ENCODE results near the gene LGMN. TPM values are rescaled to one million over a fixed set of nuclear protein-coding genes. Genes with fewer than 3 reads are reported as not detected.
A peak's percentile ranks its signal among the peaks of the same experiment; 100 is the strongest.
"Not testable (repeated sequence)": the region's sequence is repeated elsewhere in the genome, so short reads cannot be mapped to it uniquely, and the experiment has no call there.

LGMN gene
- total RNA-seq, 1 experiment from 2014 or later, result 33.7 TPM

DNA sequence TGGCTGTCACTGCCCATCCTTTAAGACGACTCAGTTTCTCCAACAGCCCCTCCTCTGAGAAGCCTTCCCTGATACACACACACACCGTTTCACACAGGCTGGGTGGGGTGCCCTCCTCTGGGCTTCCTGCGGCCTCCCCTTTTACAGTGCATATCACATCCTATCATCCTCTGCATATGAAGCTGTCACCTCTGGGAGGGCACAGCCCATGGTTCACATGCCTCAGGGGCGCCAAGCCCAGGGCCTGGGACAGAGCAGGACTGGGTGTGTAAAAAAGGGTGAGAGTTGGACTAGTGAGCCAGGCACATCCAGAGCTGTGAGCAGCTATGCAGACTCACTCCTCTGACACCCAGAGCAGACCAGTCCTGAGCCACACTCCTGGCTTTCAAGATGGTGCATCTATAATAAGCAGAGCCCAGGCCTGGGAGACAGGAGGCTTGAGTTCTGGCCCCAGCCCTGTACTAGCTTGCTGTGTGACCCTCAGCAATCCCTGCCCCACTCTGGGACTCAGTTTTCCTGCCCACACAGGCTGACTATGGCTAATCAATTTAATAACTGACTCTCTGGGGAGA lies 62.6 kb downstream of the LGMN start:
- Histone ChIP-seq H3K9me3 (replicated peaks) (no peaks in the 10 kb centered on the region), H3K27ac (no peak overlapping the region), H3K4me3 (no peak overlapping the region), H3K4me1 (no peaks in the 10 kb centered on the region), H3K36me3 (no peaks in the 10 kb centered on the region), H3K27me3 (no peaks in the 10 kb centered on the region)
- DNase-seq, result no peak

DNA sequence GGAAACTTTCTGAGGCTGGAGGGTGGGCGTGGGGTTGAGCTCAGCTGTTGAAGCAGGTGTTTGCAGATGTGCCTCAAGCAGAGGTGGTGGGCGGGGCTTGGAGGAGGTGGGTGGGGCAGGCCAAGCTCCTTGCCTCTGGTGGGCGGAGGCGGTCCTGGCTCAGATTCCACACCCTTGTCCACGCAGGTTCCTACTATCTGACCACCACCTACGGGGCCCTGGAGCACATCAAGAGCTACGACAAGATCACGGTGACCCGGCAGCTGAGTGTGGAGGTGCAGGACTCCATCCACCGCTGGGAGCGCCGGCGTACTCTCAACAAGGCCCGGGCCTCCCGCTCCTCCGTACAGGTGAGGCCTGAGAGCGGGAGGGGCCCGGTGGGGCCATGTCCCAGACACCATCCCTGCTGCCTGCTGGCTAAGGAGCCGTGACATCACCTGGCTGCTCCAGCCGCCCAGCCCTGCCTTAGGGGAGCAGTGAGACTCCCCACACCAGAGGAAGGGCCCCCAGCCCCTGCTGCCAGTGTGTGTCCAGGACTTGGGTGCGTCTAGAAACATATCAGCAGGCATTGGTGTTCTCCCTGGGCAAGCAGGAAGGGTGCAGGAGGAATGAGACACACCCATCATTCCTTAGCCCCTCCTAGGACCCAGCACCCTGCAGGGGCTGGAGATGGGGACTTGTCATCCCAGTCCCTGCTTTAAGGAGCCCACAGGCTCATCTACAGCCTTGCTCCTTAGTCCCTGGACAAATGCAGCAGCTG lies 63.4 kb downstream of the LGMN start:
- Histone ChIP-seq H3K4me3 (no peak overlapping the region), H3K27ac (no peak overlapping the region), H3K27me3 (no peaks in the 10 kb centered on the region), H3K4me1 (no peaks in the 10 kb centered on the region), H3K9me3 (replicated peaks) (no peaks in the 10 kb centered on the region), H3K36me3 (no peaks in the 10 kb centered on the region)
- peak in 1 of 2 experiments; percentile 25 for DNase-seq

DNA sequence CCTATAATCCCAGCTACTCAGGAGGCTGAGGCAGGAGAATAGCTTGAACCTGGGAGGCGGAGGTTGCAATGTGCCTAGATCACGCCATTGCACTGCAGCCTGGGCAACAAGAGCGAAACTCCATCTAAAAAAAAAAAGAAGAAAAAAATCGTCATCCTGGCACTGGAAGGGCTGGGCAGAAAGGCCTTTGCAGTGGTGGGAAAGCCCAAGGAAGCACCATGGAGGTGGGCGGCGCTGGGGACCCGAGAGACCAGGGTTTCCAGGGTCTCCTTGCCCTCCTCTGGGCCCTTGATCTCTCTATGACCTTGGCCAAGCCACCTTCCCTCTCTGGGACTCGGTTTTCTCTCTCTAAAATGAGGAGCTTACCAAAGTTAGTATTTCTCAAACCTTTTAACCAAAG lies 65.4 kb downstream of the LGMN start:
- H3K27me3 ChIP-seq, result no peaks in the 10 kb centered on the region
- H3K9me3 ChIP-seq (replicated peaks), result no peaks in the 10 kb centered on the region
- no peak overlapping the region for H3K4me3 ChIP-seq
- H3K36me3 ChIP-seq, result no peaks in the 10 kb centered on the region
- DNase-seq, result no peak
- no peak overlapping the region for H3K27ac ChIP-seq
- no peaks in the 10 kb centered on the region for H3K4me1 ChIP-seq

DNA sequence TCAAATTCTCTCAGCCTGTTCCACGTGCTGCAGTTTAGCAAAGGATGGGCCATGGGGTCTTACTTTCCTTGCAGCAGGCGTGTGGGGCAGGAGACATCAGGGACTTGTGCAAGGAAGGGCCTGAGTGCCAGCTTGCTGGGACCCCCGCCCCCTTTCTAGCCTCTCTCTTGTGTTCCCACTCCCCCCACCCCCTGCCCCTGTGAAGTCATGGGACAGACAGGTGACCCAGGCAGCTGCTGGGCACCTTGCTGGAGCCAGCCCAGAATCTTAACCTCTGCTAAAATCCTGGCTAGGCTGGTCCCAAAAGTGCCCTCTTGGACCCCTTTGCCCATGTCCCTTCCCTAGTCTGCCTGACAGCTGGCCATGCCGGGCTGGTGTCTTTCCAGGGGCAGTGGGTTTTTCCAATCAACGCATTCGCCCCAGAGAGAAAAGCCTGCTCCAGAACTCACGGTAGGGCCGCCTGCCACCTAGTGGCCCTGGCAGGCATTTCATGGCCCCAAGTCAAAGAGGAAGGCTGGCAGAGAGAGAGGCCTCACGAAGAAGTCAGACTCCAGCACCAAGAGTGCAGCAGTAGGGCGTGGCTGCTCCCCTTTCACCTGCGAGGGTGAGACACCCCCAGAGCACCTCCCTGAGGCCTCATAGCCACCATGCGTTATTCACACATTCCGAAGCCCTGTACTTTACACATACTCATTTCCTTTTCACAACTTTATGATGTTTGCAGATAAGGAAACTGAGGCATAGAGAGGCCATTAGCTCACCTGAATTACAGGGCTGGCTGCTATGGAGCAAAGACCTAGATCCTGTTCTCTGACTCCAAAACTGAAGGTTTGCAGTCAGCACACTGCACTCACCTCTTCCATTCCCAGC lies 67.4 kb downstream of the LGMN start:
- H3K4me1 ChIP-seq, result no peaks in the 10 kb centered on the region
- no peak overlapping the region for H3K4me3 ChIP-seq
- H3K27ac ChIP-seq, result no peak overlapping the region
- peak; percentile 50 to 76 for DNase-seq
- H3K27me3 ChIP-seq, result no peaks in the 10 kb centered on the region
- no peaks in the 10 kb centered on the region for H3K9me3 ChIP-seq (replicated peaks)
- no peaks in the 10 kb centered on the region for H3K36me3 ChIP-seq

DNA sequence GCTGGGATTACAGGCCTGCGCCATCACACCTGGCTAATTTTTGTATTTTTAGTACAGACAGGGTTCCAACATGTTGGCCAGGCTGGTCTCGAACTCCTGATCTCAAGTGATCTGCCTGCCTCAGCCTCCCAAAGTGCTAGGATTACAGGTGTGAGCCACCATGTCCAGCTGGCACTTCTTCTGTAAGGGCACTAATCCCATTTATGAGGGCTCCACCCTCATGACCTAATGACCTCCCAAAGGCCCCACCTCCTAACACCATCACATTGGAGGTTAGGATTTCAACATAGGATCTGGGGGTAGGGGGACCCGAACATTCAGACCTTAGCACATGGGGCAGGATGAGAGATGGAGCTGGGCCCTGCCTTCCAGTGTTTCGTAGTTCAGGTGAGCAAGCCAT lies 68.1 kb downstream of the LGMN start:
- H3K4me3 ChIP-seq, DNase-seq, H3K27ac ChIP-seq: not testable (repeated sequence)

DNA sequence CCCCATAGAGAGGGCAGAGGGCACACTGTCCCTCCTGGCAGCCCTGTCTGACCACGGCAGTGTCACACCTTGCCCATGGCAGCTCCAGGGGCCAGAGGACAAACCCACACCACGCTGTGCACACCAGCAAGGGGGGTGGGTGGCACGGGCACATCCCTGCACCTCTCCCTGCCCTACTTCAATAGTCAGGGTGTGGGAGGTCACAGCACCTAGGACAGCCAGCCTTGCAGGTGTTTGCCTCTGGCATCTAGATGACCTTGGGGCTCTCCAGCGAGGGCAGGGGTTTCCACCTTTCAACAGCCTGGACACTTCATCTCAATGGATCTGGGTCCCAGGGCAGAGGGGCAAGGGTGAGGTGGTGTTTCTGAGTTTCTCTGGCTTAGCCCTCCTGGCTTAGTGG lies 69.2 kb downstream of the LGMN start:
- Histone ChIP-seq H3K27me3 (no peaks in the 10 kb centered on the region), H3K27ac (no peak overlapping the region), H3K4me3 (no peak overlapping the region), H3K4me1 (no peaks in the 10 kb centered on the region), H3K9me3 (replicated peaks) (no peaks in the 10 kb centered on the region), H3K36me3 (no peaks in the 10 kb centered on the region)
- DNase-seq, result no peak

More for the DNA sequence above, 68.1 kb downstream of the LGMN start:
- not testable (repeated sequence) for H3K9me3 ChIP-seq (replicated peaks); H3K4me1 ChIP-seq; H3K27me3 ChIP-seq; H3K36me3 ChIP-seq

DNA sequence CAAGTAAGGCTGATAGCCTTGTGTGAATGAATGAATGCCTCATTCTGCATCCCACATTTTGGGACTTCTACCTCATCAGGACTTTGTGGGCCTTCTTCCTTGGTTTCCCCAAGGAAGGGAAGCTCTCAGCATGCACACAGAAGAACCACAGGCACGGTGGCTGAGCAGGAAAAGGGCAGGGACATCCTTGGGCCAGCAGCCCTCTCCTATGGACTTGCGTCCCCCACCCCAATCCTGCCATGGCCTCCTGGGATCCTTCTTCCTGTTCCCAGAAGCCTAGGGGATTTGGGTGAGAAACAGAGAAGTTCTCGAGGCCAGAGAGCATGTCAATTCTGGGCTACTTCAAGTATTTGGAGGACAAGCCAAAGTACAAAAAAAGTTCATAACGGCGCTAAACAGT lies 69.7 kb downstream of the LGMN start:
- Histone ChIP-seq H3K4me1 (no peaks in the 10 kb centered on the region), H3K27ac (no peak overlapping the region), H3K27me3 (no peaks in the 10 kb centered on the region), H3K36me3 (no peaks in the 10 kb centered on the region), H3K4me3 (no peak overlapping the region), H3K9me3 (replicated peaks) (no peaks in the 10 kb centered on the region)
- no peak for DNase-seq

DNA sequence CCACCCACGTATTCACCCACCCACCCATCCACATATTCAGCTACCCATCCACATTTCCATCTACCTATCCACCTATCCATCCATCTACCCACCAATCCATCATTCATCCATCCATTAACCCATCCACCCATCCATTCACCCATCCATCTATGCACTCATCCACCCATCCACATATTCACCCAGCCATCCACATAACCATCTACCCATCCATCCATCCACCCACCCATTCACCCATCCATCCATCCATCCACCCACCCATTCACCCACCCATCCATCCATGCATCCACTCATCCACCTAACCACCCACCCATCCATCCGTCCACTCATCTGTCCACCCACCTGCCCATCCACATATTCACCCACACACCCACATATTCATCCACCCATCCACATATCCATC lies 70.5 kb downstream of the LGMN start:
- no peak for DNase-seq
- Histone ChIP-seq H3K27ac (no peak overlapping the region), H3K4me1 (no peaks in the 10 kb centered on the region), H3K36me3 (no peaks in the 10 kb centered on the region), H3K9me3 (replicated peaks) (no peaks in the 10 kb centered on the region), H3K27me3 (no peaks in the 10 kb centered on the region), H3K4me3 (no peak overlapping the region)

DNA sequence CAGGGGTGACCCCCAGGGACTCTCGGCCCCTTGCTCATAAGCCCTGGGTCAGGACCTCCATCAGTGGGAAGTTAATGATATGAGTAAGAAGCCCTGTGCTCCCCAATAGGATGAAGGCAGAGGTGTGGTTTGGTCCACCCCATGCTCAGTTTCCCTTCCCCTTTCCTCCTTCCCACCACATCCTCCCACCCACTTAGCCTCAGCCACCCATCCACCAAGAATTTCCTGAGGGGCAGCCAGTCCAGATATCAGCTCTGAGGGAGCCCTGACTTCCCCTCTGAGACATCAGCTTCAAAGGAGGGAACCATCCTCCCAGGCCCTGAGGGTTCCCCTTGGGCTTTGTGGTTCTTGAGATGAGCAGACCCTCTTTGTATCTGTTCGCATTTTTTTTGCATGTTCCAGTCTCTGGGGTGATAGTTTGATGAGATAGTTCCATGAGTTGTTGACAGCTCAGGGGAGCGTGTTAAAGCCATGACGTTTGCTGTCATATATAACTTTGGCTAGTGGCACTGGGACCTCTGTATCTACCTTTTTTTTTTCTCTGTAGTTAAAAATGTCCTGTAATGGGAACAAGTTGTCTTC lies 71.2 kb downstream of the LGMN start:
- H3K27ac ChIP-seq, result no peak overlapping the region

DNA sequence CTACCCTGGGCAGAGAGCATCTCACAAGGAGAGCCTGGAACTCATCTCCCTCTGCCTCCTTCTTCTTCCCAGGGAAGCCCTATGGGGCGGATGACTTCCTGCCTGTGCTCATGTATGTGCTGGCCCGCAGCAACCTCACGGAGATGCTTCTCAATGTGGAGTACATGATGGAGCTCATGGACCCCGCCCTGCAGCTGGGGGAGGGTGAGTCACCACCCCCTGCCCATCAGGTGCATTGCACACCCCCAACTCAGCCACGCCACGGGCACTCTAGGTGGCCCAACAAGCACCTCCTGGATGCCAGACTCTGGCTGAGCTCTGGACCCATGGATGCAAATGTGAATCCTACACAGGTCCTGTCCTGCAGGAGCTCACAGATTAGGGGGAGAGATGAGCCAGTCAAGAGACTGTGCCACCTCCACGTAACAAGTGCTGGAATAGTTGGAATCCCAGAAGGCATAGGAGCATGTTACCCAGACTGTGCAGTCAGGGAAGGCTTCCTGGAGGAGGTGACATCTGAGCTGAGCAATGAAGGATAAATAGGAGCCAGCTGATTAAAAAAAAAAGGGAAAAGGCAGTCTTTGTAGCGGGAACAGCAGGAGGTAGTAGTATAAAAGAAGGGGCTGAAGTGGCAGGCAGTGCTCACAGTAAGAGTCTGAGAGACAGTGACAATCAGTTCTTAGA lies 71.9 kb downstream of the LGMN start:
- Histone ChIP-seq H3K27me3 (no peaks in the 10 kb centered on the region), H3K9me3 (replicated peaks) (no peaks in the 10 kb centered on the region)
- DNase-seq, result no peak

More for the DNA sequence above, 71.2 kb downstream of the LGMN start:
- no peak for DNase-seq
- Histone ChIP-seq H3K9me3 (replicated peaks) (no peaks in the 10 kb centered on the region), H3K4me1 (no peaks in the 10 kb centered on the region), H3K27me3 (no peaks in the 10 kb centered on the region), H3K4me3 (no peak overlapping the region), H3K36me3 (no peaks in the 10 kb centered on the region)

DNA sequence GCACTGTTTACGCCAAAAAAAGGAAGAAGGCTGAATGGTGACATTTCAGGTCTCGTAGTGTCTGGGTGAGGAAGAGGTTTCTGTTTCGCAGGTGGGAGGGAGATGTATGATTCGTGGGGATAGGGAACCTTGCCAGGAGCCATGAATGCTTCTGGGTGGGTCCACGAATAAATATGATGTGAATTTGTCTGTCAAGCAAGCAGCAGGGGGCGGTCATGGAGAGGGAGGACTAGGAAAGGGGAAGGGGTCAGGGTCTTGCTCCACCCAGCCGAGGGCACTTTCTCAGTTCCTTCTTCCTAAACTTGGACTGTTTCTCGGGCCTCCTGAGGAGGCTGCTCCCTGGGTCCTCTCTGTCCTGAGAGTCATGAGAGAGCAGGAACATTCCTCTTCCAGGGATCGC lies 72.5 kb downstream of the LGMN start:
- no peak for DNase-seq
- Histone ChIP-seq H3K4me3 (no peak overlapping the region), H3K36me3 (no peaks in the 10 kb centered on the region), H3K9me3 (replicated peaks) (no peaks in the 10 kb centered on the region), H3K27ac (no peak overlapping the region), H3K4me1 (no peaks in the 10 kb centered on the region), H3K27me3 (no peaks in the 10 kb centered on the region)

More for the DNA sequence above, 71.9 kb downstream of the LGMN start:
- Histone ChIP-seq H3K4me3 (no peak overlapping the region), H3K27ac (no peak overlapping the region), H3K36me3 (no peaks in the 10 kb centered on the region), H3K4me1 (no peaks in the 10 kb centered on the region)

DNA sequence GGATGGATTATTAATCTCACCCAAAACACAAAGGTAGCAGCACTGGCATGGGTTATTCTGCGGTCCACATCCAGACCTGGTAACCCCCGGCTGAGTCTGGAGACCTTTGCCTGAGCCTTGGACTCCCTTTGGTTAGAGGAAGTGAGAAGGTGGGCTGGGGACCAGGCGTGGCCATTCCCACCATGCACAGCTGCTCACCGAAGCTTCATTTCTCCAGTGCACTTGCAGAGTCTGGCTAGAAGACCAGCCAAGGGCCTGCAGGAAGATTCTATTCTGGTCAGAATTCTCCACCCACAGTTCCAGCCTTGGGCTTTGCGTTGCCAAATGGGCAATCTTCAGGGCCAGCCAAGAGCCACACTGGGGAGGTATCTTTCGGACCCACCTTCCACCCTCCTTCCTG lies 73.0 kb downstream of the LGMN start:
- H3K4me1 ChIP-seq, result no peaks in the 10 kb centered on the region
- H3K4me3 ChIP-seq, result no peak overlapping the region
- DNase-seq, result no peak
- no peaks in the 10 kb centered on the region for H3K9me3 ChIP-seq (replicated peaks)
- H3K27ac ChIP-seq, result no peak overlapping the region
- H3K36me3 ChIP-seq, result no peaks in the 10 kb centered on the region
- no peaks in the 10 kb centered on the region for H3K27me3 ChIP-seq

DNA sequence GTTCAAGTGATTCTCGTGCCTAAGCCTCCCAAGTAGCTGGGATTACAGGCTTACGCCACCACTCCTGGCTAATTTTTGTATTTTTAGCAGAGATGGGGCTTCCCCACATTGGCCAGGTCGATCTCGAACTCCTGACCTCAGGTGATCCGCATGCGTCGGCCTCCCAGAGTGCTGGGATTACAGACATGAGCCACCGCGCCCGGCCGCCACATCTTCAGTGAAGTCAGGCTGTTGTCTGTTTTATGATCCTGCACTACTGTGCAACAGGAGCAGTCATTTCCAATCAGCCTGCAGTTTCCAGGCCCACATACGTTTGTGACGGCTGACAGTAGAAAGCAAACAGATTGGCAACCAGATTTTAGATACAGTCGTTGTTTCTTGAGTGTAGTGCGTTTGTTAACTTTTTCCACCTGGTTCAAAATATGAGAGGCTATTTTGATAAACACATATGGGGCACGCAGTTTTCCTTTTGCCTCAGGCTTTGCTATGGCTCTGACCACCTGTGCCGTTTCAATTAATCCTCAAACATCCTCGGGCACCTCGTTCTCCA lies 74.8 kb downstream of the LGMN start:
- DNase-seq, result no peak
- Histone ChIP-seq H3K36me3 (no peaks in the 10 kb centered on the region), H3K9me3 (replicated peaks) (no peaks in the 10 kb centered on the region), H3K27me3 (no peaks in the 10 kb centered on the region), H3K4me3 (no peak overlapping the region), H3K27ac (no peak overlapping the region), H3K4me1 (no peaks in the 10 kb centered on the region)

DNA sequence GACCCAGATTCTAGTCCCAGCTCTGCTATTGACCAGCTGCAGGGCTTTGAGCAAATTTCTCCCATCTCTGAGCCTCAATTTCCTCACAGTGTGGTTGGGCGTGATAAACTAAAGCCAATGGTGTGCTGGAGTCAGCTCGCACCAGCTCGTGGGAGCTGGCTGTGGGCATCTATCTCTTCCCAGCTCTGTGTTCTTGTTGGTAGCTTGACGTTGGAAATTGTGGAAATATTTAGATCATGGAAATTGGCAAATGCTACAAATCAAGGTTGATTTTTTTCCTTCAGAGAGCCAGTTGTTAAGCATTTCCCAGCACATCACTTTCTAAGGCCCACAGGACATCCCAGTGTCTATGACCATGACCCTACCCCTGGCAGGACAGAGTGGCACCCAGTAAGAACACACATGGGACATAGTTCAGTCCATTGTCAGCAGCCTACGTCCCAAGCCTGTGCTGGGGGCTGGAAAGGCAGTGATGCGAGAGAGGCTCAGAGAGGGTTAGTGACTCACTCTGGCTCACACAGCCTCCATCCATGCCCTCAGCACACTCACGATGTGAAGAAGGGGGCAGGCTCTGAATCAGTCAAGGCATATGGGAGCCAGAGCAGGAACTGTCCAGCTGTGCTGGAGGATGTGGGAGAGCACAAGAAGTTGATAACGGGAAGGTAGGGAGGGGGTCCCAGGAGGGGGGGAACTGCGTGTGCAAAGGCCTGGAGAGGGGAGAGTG lies 77.6 kb downstream of the LGMN start:
- Histone ChIP-seq H3K4me3 (no peak overlapping the region), H3K9me3 (replicated peaks) (no peaks in the 10 kb centered on the region), H3K4me1 (no peaks in the 10 kb centered on the region), H3K27me3 (no peaks in the 10 kb centered on the region), H3K36me3 (no peaks in the 10 kb centered on the region), H3K27ac (no peak overlapping the region)
- DNase-seq, result no peak

Data from SJCRH30 (cell line).